Measurements from ENCODE around the gene LCORL.

The LCORL gene

DNA sequence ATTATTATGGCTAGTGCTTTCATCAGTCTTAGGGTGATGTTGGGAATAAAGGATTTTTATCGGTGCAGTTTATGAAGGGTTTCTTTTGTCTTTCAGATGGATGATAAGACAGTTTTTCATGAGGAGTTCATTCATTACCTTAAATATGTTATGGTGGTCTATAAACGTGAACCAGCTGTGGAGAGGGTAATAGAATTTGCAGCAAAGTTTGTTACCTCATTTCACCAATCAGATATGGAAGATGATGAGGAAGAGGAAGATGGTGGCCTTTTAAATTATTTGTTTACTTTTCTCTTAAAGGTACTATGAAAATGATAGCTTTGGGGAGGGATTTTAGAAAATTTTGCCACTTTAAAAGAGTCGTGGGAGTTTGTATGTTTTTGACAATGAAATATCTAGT, 209.4 kb downstream of the LCORL start:
- H3K27me3 ChIP-seq (ENCODE audit: insufficient read depth, low read depth, severe bottlenecking) = no peaks in the 10 kb centered on the region
- no peaks in the 10 kb centered on the region for H3K9me3 ChIP-seq (ENCODE audit: severe bottlenecking)
- no peak for TF ChIP-seq CTCF (IDR thresholded peaks at IDR 0.05; ENCODE audit: low read depth, low read length)
- peak overlapping the region; percentile 94 for H3K4me3 ChIP-seq (ENCODE audit: low read depth, low read length)
- no peak for DNase-seq
- peak overlapping the region; percentile 95 for H3K27ac ChIP-seq
- peaks cover 78% of the 10 kb centered on the region for H3K36me3 ChIP-seq

- peaks cover 71% of the 10 kb centered on the region for H3K36me3 ChIP-seq
- H3K27me3 ChIP-seq (ENCODE audit: insufficient read depth, low read depth, severe bottlenecking) = no peaks in the 10 kb centered on the region
- H3K27ac ChIP-seq = peak overlapping the region; percentile 95
- DNase-seq = peak; percentile 42
- no peak for TF ChIP-seq CTCF (IDR thresholded peaks at IDR 0.05; ENCODE audit: low read depth, low read length)
- H3K9me3 ChIP-seq (ENCODE audit: severe bottlenecking) = no peaks in the 10 kb centered on the region
- peak overlapping the region; percentile 94 for H3K4me3 ChIP-seq (ENCODE audit: low read depth, low read length)
These were observed 210.4 kb downstream of the LCORL start for GRCh38 chr4:17811078-17811603.

DNA sequence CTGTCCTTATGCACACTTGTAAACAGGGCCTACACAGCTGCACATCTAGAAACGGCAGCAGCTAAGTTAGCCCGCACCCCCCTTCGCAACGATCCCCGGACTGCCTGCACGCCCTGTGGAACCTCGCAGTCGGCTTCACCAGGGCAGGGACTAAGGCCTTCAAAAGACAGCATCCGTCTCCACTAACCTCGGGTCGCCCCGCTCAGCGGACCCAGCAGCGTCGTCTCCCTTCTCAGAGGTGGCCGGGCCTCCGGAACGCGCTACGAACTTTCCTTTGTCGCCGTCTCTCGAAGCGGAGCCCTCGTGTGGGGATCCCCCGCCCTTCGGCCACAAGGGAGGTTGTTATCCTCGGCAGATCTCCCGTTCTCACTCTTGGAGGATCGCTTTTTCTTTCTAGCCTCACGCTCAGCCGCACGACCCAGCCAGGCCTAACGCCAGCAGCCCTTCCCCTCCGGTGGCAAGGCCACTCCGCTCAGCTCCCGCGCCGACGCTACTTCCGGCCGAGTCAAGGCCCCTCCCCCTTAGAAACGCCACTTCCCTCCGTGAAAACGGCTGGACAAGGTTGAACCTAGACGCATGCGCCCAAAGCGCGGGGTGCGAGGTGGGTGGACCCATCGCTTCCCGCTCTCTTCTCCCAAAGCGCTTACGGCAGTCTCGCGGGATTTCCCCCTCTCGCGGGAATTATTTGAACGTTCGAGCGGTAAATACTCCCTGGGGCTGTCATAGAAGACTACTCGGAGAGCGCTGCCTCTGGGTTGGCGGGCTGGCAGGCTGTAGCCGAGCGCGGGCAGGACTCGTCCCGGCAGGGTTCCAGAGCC, 211.1 kb downstream of the LCORL start, which contains the start of the genes DCAF16 and NCAPG:
Gene DCAF16, minus strand, starts transcription at position 498 of the 818 bp plus-strand sequence. CDS start 6,616 bp downstream, outside the sequence.
Gene NCAPG, plus strand, starts transcription at position 720 of the 818 bp plus-strand sequence. CDS start 99 bp downstream, outside the sequence.
- no peak for TF ChIP-seq CTCF (IDR thresholded peaks at IDR 0.05; ENCODE audit: low read depth, low read length)
- DNase-seq = peak; percentile 100
- Histone ChIP-seq H3K36me3 (peaks cover 71% of the 10 kb centered on the region), H3K4me3 (ENCODE audit: low read depth, low read length) (peak within 1 kb of the TSS; percentile 94), H3K9me3 (ENCODE audit: severe bottlenecking) (no peaks in the 10 kb centered on the region), H3K27me3 (ENCODE audit: insufficient read depth, low read depth, severe bottlenecking) (no peaks in the 10 kb centered on the region), H3K27ac (peak within 1 kb of the TSS; percentile 95)

DNA sequence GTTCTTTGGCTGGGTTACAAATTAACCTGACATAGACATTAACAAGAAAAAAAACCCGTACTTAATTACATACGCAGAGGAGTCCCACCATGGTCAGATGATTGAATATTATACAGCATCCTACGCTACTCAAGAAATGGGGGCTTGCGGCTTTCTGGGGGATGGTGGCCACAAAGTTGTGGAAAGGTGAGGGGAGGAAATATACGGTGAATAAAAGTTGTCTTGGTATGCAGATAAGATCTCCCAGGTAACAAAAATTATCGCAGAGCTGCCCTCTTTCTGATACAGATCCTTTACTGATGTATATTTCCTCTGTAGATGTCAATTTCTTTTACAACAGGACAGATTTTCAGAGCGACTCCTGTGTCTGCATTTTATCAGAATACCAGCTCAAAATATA, 211.9 kb downstream of the LCORL start:
- TF ChIP-seq CTCF (IDR thresholded peaks at IDR 0.05; ENCODE audit: low read depth, low read length) = no peak
- Histone ChIP-seq H3K27me3 (ENCODE audit: insufficient read depth, low read depth, severe bottlenecking) (no peaks in the 10 kb centered on the region), H3K36me3 (peaks cover 67% of the 10 kb centered on the region), H3K4me3 (ENCODE audit: low read depth, low read length) (peak overlapping the region; percentile 94), H3K27ac (peak overlapping the region; percentile 95), H3K9me3 (ENCODE audit: severe bottlenecking) (no peaks in the 10 kb centered on the region)
- DNase-seq = no peak

GRCh38 chr4:17807446-17807845, 214.1 kb downstream of the LCORL start:
- H3K4me3 ChIP-seq (ENCODE audit: low read depth, low read length) = no peak overlapping the region
- H3K36me3 ChIP-seq = peaks cover 68% of the 10 kb centered on the region

More at GRCh38 chr4:17807446-17807845, 214.1 kb downstream of the LCORL start:
- Histone ChIP-seq H3K27ac (no peak overlapping the region), H3K9me3 (ENCODE audit: severe bottlenecking) (no peaks in the 10 kb centered on the region), H3K27me3 (ENCODE audit: insufficient read depth, low read depth, severe bottlenecking) (no peaks in the 10 kb centered on the region)
- no peak for DNase-seq
- no peak for TF ChIP-seq CTCF (IDR thresholded peaks at IDR 0.05; ENCODE audit: low read depth, low read length)
